ENCODE data around the gene PVALEF. TPM values are rescaled to one million over a fixed set of nuclear protein-coding genes. Genes with fewer than 3 reads are reported as not detected.

PVALEF gene
- total and polyA plus RNA-seq, 2 of the 13 experiments (the other 11 are each of a cell fraction or from before 2014, with no cell fraction given): 0.18 TPM

DNA sequence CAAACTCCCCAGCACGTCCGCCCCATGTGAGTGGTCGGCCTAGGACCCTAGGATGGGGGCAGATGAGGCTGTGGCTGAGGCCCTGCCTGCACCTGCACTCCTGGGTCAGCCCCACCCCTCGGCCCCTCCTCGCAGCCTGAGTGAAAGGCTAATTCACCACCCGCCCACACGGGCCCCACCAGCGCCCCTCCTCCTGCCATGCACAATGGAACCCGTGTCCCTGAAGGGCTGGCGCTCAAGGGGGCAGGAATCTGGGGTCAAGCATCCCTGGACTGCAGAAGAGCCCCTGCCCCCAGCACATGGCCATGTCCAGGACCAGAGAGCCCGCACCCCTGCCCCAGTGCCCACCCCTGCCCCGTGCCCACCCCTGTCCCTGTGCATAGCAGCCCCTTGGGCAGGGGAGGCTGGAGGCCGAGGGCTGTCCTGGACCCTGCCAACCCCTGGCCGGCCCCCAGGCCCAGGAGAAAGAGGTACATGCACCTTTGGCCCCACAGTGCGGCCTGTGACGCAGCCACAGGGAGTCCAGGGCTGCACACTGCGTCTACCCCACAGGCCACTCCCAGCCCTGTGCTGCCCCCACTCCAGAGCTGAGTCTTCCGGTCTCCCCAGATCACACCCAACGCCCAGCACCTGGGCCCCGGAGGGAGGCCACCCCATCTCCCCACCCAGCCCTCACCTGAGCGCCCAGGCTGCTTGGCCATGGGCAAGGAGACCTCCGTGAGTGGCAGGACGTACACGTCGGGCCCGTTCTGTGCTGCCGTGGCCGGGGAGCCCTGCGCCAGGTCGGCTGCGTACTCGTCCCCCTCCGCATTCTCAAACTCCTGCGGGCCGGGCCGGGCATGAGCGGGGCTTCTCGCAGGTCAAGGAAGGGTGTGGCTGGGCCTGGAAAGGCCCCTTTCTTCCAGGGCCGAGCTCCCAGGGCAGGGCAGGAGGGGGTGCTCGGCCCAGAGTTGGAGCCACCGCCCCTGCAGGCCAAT, 34.6 kb upstream of the PVALEF start (continued):
- no peak for TF ChIP-seq ZNF503 (CRISPR knock-in tag; IDR thresholded peaks at IDR 0.05)
- no peak for TF ChIP-seq ZNF549 (CRISPR knock-in tag; IDR thresholded peaks at IDR 0.05)
- no peak for TF ChIP-seq NFKBIZ (CRISPR knock-in tag; IDR thresholded peaks at IDR 0.05)
- no peak for TF ChIP-seq ZNF441 (CRISPR knock-in tag; IDR thresholded peaks at IDR 0.05; ENCODE audit: borderline replicate concordance)
- TF ChIP-seq ZC3H13 (CRISPR knock-in tag; IDR thresholded peaks at IDR 0.05): no peak
- TF ChIP-seq ZNF484 (CRISPR knock-in tag; IDR thresholded peaks at IDR 0.05; ENCODE audit: borderline replicate concordance, low read depth): no peak
- no peak for TF ChIP-seq SMARCE1 (IDR thresholded peaks at IDR 0.05; ENCODE audit: borderline replicate concordance)
- no peak for TF ChIP-seq ZNF749 (CRISPR knock-in tag; IDR thresholded peaks at IDR 0.05; ENCODE audit: borderline replicate concordance)
- no peak for TF ChIP-seq ZNF234 (CRISPR knock-in tag; conservative IDR thresholded peaks at IDR 0.05)
- 0 out of 2 replicates have a peak, but pooled peaks have one; percentile 11 for TF ChIP-seq CTCF (CRISPR knock-in tag; IDR thresholded peaks at IDR 0.05)
- TF ChIP-seq ZNF782 (CRISPR knock-in tag; IDR thresholded peaks at IDR 0.05; ENCODE audit: borderline replicate concordance): no peak
- TF ChIP-seq ZSCAN22 (CRISPR knock-in tag; IDR thresholded peaks at IDR 0.05): no peak
- TF ChIP-seq RBFOX2 (IDR thresholded peaks at IDR 0.05; ENCODE audit: low read depth, low read length): peak; percentile 81
- TF ChIP-seq, protein P1, sequence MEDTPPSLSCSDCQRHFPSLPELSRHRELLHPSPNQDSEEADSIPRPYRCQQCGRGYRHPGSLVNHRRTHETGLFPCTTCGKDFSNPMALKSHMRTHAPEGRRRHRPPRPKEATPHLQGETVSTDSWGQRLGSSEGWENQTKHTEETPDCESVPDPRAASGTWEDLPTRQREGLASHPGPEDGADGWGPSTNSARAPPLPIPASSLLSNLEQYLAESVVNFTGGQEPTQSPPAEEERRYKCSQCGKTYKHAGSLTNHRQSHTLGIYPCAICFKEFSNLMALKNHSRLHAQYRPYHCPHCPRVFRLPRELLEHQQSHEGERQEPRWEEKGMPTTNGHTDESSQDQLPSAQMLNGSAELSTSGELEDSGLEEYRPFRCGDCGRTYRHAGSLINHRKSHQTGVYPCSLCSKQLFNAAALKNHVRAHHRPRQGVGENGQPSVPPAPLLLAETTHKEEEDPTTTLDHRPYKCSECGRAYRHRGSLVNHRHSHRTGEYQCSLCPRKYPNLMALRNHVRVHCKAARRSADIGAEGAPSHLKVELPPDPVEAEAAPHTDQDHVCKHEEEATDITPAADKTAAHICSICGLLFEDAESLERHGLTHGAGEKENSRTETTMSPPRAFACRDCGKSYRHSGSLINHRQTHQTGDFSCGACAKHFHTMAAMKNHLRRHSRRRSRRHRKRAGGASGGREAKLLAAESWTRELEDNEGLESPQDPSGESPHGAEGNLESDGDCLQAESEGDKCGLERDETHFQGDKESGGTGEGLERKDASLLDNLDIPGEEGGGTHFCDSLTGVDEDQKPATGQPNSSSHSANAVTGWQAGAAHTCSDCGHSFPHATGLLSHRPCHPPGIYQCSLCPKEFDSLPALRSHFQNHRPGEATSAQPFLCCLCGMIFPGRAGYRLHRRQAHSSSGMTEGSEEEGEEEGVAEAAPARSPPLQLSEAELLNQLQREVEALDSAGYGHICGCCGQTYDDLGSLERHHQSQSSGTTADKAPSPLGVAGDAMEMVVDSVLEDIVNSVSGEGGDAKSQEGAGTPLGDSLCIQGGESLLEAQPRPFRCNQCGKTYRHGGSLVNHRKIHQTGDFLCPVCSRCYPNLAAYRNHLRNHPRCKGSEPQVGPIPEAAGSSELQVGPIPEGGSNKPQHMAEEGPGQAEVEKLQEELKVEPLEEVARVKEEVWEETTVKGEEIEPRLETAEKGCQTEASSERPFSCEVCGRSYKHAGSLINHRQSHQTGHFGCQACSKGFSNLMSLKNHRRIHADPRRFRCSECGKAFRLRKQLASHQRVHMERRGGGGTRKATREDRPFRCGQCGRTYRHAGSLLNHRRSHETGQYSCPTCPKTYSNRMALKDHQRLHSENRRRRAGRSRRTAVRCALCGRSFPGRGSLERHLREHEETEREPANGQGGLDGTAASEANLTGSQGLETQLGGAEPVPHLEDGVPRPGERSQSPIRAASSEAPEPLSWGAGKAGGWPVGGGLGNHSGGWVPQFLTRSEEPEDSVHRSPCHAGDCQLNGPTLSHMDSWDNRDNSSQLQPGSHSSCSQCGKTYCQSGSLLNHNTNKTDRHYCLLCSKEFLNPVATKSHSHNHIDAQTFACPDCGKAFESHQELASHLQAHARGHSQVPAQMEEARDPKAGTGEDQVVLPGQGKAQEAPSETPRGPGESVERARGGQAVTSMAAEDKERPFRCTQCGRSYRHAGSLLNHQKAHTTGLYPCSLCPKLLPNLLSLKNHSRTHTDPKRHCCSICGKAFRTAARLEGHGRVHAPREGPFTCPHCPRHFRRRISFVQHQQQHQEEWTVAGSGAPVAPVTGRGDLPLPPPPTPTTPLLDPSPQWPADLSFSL (CRISPR knock-in tag; IDR thresholded peaks at IDR 0.05): no peak
- TF ChIP-seq ZFP82 (CRISPR knock-in tag; IDR thresholded peaks at IDR 0.05; ENCODE audit: borderline replicate concordance): no peak
- TF ChIP-seq ZNF274 (CRISPR knock-in tag; IDR thresholded peaks at IDR 0.05): no peak
- peak; percentile 29; the same call in 1 of the 2 replicates for TF ChIP-seq RXRA (CRISPR knock-in tag; IDR thresholded peaks at IDR 0.05)
- no peak for TF ChIP-seq SP1 (IDR thresholded peaks at IDR 0.05)
- TF ChIP-seq SP1 (CRISPR knock-in tag; IDR thresholded peaks at IDR 0.05): no peak
